ENCODE data around the gene ERRFI1. TPM values are rescaled to one million over a fixed set of nuclear protein-coding genes. Genes with fewer than 3 reads are reported as not detected.
"Not testable (repeated sequence)": the region's sequence is repeated elsewhere in the genome, so short reads cannot be mapped to it uniquely, and the experiment has no call there.

ERRFI1 gene
- total and polyA plus RNA-seq, 5 donors from 2014 or later, result 0.37 to 5.8 (median 0.98) TPM; not detected in 1

GRCh38 chr1:8062861-8063260 is 36.8 kb upstream of the ERRFI1 start:
- no peaks in the 10 kb centered on the region for H3K36me3 ChIP-seq (ENCODE audit: control insufficient read depth, insufficient read depth, low read length)
- no peak for DNase-seq
- H3K9me3 Mint-ChIP-seq, result peaks cover 0 to 4% (median 0%) of the 10 kb centered on the region in 7 donors
- H3K36me3 Mint-ChIP-seq, result no peaks in the 10 kb centered on the region
- H3K4me1 ChIP-seq (ENCODE audit: control insufficient read depth, insufficient read depth, low read length, poor library complexity, severe bottlenecking), result no peaks in the 10 kb centered on the region
- ATAC-seq (ENCODE audit: low read depth in 2 of 2), result no peak
- H3K27me3 ChIP-seq (ENCODE audit: control insufficient read depth, insufficient read depth, low read length), result no peaks in the 10 kb centered on the region
- no peaks in the 10 kb centered on the region for H3K4me1 Mint-ChIP-seq
- H3K9me3 ChIP-seq (ENCODE audit: control insufficient read depth in 2 of 2, low read length in 2 of 2), result no peaks in the 10 kb centered on the region
- no peak overlapping the region for H3K4me3 Mint-ChIP-seq
- H3K27me3 Mint-ChIP-seq, result peaks cover 11% of the 10 kb centered on the region
- H3K4me3 ChIP-seq (ENCODE audit: low read depth, low read length), result no peak overlapping the region
- no peak overlapping the region for H3K27ac ChIP-seq (ENCODE audit: insufficient read depth, low read length, poor library complexity, severe bottlenecking)
- H3K27ac Mint-ChIP-seq, result no peak overlapping the region

GRCh38 chr1:8061673-8062386 is 35.7 kb upstream of the ERRFI1 start:
- Histone ChIP-seq H3K36me3 (ENCODE audit: control insufficient read depth, insufficient read depth, low read length) (no peaks in the 10 kb centered on the region), H3K27ac (ENCODE audit: insufficient read depth, low read length, poor library complexity, severe bottlenecking) (no peak overlapping the region), H3K9me3 (ENCODE audit: control insufficient read depth in 2 of 2, low read length in 2 of 2) (no peaks in the 10 kb centered on the region), H3K4me1 (ENCODE audit: control insufficient read depth, insufficient read depth, low read length, poor library complexity, severe bottlenecking) (no peaks in the 10 kb centered on the region), H3K4me3 (ENCODE audit: low read depth, low read length) (no peak overlapping the region), H3K27me3 (ENCODE audit: control insufficient read depth, insufficient read depth, low read length) (no peaks in the 10 kb centered on the region)
- ATAC-seq (ENCODE audit: low read depth in 2 of 2), result no peak
- DNase-seq, result no peak
- Mint-ChIP-seq H3K27ac (no peak overlapping the region), H3K4me1 (no peaks in the 10 kb centered on the region), H3K27me3 (peaks cover 14% of the 10 kb centered on the region), H3K9me3 (peaks cover 0 to 4% (median 0%) of the 10 kb centered on the region in 7 donors), H3K36me3 (no peaks in the 10 kb centered on the region), H3K4me3 (no peak overlapping the region)

DNA sequence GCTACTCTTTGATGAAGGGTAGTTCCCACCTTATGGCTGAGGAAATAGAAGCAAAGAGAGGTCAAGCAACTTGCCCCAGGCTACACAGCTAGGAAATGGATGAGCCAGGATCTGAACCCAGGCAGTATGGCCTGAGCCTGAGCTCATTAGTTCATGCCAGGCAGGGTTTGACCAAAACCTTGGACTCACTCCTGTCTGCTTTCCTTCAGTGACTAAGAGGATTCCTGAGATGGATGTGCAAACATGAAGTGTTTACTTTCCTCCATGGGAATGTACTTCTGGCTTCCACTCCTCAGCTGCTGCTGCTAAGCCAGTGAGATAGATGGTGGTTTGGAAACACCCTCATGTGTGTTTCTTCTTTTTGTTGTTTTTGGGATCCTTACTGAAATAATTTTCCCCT is 35.1 kb upstream of the ERRFI1 start:
- no peaks in the 10 kb centered on the region for H3K9me3 ChIP-seq (ENCODE audit: control insufficient read depth in 2 of 2, low read length in 2 of 2)
- no peaks in the 10 kb centered on the region for H3K4me1 ChIP-seq (ENCODE audit: control insufficient read depth, insufficient read depth, low read length, poor library complexity, severe bottlenecking)
- H3K4me1 Mint-ChIP-seq, result no peaks in the 10 kb centered on the region
- no peaks in the 10 kb centered on the region for H3K36me3 Mint-ChIP-seq
- ATAC-seq (ENCODE audit: low read depth in 2 of 2) (no peak), DNase-seq (no peak)
- H3K27ac Mint-ChIP-seq, result no peak overlapping the region
- H3K27ac ChIP-seq (ENCODE audit: insufficient read depth, low read length, poor library complexity, severe bottlenecking), result no peak overlapping the region
- peaks cover 0 to 4% (median 0%) of the 10 kb centered on the region in 7 donors for H3K9me3 Mint-ChIP-seq
- peaks cover 8% of the 10 kb centered on the region for H3K27me3 Mint-ChIP-seq
- no peaks in the 10 kb centered on the region for H3K36me3 ChIP-seq (ENCODE audit: control insufficient read depth, insufficient read depth, low read length)
- no peak overlapping the region for H3K4me3 Mint-ChIP-seq
- no peak overlapping the region for H3K4me3 ChIP-seq (ENCODE audit: low read depth, low read length)
- no peaks in the 10 kb centered on the region for H3K27me3 ChIP-seq (ENCODE audit: control insufficient read depth, insufficient read depth, low read length)

DNA sequence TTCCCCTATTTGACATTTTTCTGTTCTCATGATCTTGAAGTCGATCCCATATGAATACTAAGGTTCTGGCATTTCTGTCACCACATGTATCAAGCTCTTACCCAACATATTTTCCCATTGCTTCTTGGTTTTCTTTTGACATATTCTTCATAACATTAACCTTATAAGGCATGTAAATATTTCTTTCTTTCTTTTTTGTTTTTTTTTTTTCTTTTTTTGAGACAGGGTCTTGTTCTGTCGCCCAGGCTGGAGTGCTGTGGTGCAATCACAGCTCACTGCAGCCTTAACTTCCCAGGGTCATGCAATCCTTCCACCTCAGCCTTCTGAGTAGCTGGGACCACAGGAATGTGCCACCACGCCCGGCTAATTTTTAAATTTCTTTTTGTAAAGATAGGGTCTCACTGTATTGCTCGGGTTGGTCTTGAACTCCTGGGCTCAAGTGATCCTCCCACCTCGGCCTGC is 33.1 kb upstream of the ERRFI1 start:
- H3K4me1 Mint-ChIP-seq, result no peaks in the 10 kb centered on the region
- ATAC-seq (ENCODE audit: low read depth in 2 of 2), result no peak
- Histone ChIP-seq H3K27ac (ENCODE audit: insufficient read depth, low read length, poor library complexity, severe bottlenecking) (no peak overlapping the region), H3K27me3 (ENCODE audit: control insufficient read depth, insufficient read depth, low read length) (no peaks in the 10 kb centered on the region), H3K9me3 (ENCODE audit: control insufficient read depth in 2 of 2, low read length in 2 of 2) (no peaks in the 10 kb centered on the region), H3K36me3 (ENCODE audit: control insufficient read depth, insufficient read depth, low read length) (no peaks in the 10 kb centered on the region), H3K4me1 (ENCODE audit: control insufficient read depth, insufficient read depth, low read length, poor library complexity, severe bottlenecking) (no peaks in the 10 kb centered on the region), H3K4me3 (ENCODE audit: low read depth, low read length) (no peak overlapping the region)
- H3K27ac Mint-ChIP-seq, result no peak overlapping the region
- H3K27me3 Mint-ChIP-seq, result peaks cover 8% of the 10 kb centered on the region
- H3K9me3 Mint-ChIP-seq, result peaks cover 0 to 4% (median 0%) of the 10 kb centered on the region in 7 donors
- H3K4me3 Mint-ChIP-seq, result no peak overlapping the region
- no peak for DNase-seq
- no peaks in the 10 kb centered on the region for H3K36me3 Mint-ChIP-seq

- H3K27ac Mint-ChIP-seq; H3K27me3 ChIP-seq (ENCODE audit: control insufficient read depth, insufficient read depth, low read length); H3K9me3 Mint-ChIP-seq; H3K4me1 Mint-ChIP-seq; H3K4me3 Mint-ChIP-seq; ATAC-seq (ENCODE audit: low read depth in 2 of 2); DNase-seq; H3K4me3 ChIP-seq (ENCODE audit: low read depth, low read length); H3K4me1 ChIP-seq (ENCODE audit: control insufficient read depth, insufficient read depth, low read length, poor library complexity, severe bottlenecking); H3K9me3 ChIP-seq (ENCODE audit: control insufficient read depth in 2 of 2, low read length in 2 of 2); H3K36me3 ChIP-seq (ENCODE audit: control insufficient read depth, insufficient read depth, low read length); H3K27ac ChIP-seq (ENCODE audit: insufficient read depth, low read length, poor library complexity, severe bottlenecking); H3K36me3 Mint-ChIP-seq: not testable (repeated sequence)
- peaks cover 16% of the 10 kb centered on the region for H3K27me3 Mint-ChIP-seq
Measured at GRCh38 chr1:8057779-8058178, 31.7 kb upstream of the ERRFI1 start.

DNA sequence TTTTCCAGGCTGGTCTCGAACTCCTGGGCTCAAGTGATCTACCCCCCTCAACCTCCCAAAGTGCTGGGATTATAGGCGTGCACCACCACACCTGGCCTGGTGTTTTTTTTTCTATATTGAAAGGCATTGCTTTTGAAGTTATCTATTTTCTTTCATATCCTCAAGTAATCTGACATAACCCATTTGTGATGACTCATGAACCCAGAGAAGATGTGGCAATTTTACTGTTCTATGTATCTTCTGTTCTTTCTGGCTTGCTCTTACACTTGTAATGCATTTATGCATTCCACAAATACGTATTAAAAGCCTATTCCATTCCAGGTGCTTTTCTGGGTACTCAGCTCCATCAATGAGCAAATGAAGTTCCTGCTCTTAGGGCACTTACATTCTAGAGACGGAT is 29.9 kb upstream of the ERRFI1 start:
- Mint-ChIP-seq H3K27ac (peak overlapping the region in 1 of 3 donors; percentile 52), H3K36me3 (no peaks in the 10 kb centered on the region), H3K4me1 (peaks cover 0 to 2% (median 0%) of the 10 kb centered on the region in 4 donors), H3K4me3 (no peak overlapping the region), H3K27me3 (peaks cover 16% of the 10 kb centered on the region), H3K9me3 (peaks cover 0 to 3% (median 0%) of the 10 kb centered on the region in 7 donors)
- H3K27me3 ChIP-seq (ENCODE audit: control insufficient read depth, insufficient read depth, low read length), result peaks cover 2% of the 10 kb centered on the region
- no peak overlapping the region for H3K27ac ChIP-seq (ENCODE audit: insufficient read depth, low read length, poor library complexity, severe bottlenecking)
- H3K36me3 ChIP-seq (ENCODE audit: control insufficient read depth, insufficient read depth, low read length), result no peaks in the 10 kb centered on the region
- no peak overlapping the region for H3K4me3 ChIP-seq (ENCODE audit: low read depth, low read length)
- no peak for DNase-seq
- no peaks in the 10 kb centered on the region for H3K9me3 ChIP-seq (ENCODE audit: control insufficient read depth in 2 of 2, low read length in 2 of 2)
- no peaks in the 10 kb centered on the region for H3K4me1 ChIP-seq (ENCODE audit: control insufficient read depth, insufficient read depth, low read length, poor library complexity, severe bottlenecking)
- ATAC-seq (ENCODE audit: low read depth in 2 of 2), result no peak

DNA sequence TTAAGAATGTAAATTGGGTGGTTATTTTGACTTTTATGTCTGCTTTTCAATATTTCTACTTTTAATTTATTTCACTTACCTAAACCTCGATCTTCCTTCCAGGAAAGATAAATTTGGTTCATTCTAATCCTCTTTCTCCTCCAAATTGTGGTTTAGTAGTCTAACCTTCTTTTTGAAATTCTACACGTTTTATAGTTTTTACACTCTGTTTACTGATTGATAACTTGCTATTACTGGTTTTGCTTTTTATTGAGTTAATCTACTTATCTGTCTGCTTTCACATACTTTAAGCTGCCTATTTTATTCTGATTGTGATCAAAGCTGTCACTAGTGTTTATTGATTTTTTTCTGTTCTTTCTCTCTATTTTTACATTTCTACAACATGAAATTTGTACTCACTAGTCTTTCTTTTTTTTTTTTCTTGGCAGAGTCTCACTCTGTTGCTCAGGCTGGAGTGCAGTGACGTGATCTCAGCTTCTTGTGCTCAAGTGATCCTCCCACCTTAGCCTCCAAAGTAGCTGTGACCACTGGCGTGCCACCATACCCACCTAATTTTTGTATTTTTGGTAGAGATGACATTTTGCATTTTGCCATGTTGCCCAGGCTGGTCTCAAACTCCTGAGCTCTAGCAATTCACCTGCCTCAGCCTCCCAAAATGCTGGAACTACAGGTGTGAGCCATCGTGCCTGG is 27.9 kb upstream of the ERRFI1 start:
- no peak overlapping the region for H3K4me3 ChIP-seq (ENCODE audit: low read depth, low read length)
- peaks cover 0 to 9% (median 3%) of the 10 kb centered on the region in 4 donors for H3K4me1 Mint-ChIP-seq
- H3K27ac Mint-ChIP-seq, result peak overlapping the region in 1 of 3 donors; percentile 6
- H3K9me3 Mint-ChIP-seq, result peaks cover 0 to 3% (median 0%) of the 10 kb centered on the region in 7 donors
- H3K27me3 Mint-ChIP-seq, result peaks cover 17% of the 10 kb centered on the region
- ATAC-seq (ENCODE audit: low read depth in 2 of 2) (no peak), DNase-seq (no peak)
- no peaks in the 10 kb centered on the region for H3K36me3 ChIP-seq (ENCODE audit: control insufficient read depth, insufficient read depth, low read length)
- no peak overlapping the region for H3K27ac ChIP-seq (ENCODE audit: insufficient read depth, low read length, poor library complexity, severe bottlenecking)
- H3K36me3 Mint-ChIP-seq, result no peaks in the 10 kb centered on the region
- no peak overlapping the region for H3K4me3 Mint-ChIP-seq
- H3K27me3 ChIP-seq (ENCODE audit: control insufficient read depth, insufficient read depth, low read length), result peaks cover 2% of the 10 kb centered on the region
- H3K9me3 ChIP-seq (ENCODE audit: control insufficient read depth in 2 of 2, low read length in 2 of 2), result no peaks in the 10 kb centered on the region
- no peaks in the 10 kb centered on the region for H3K4me1 ChIP-seq (ENCODE audit: control insufficient read depth, insufficient read depth, low read length, poor library complexity, severe bottlenecking)
